Lower lobe of right lung (tissue), 2 donors: ENCODE results near the gene ERCC1. TPM values are rescaled to one million over a fixed set of nuclear protein-coding genes. Genes with fewer than 3 reads are reported as not detected.

ENCODE experiments used
- ATAC-seq, 2 donors: fragments of 200-7000 bp; cut with Tn5 transposase; one replicate each; pipeline ENCODE4 v1.9.1; 2020 to 2022; ENCODE audit warnings: mild to moderate bottlenecking in 2 of 2, moderate library complexity in 2 of 2
- DNase-seq: peaks from one replicate; pipeline ENCODE4 v3.0.0-alpha.2; 2020
- H3K27ac ChIP-seq: fragments of 200-600 bp; one replicate; pipeline ENCODE4 v1.8.0; 2022
- H3K27me3 ChIP-seq: fragments of 200-600 bp; one replicate; pipeline ENCODE4 v1.8.0; 2022; ENCODE audit warnings: low read depth
- H3K36me3 ChIP-seq: fragments of 200-600 bp; one replicate; pipeline ENCODE4 v1.8.0; 2022; ENCODE audit warnings: mild to moderate bottlenecking
- H3K4me1 ChIP-seq: fragments of 200-600 bp; one replicate; pipeline ENCODE4 v1.8.0; 2022
- H3K4me3 ChIP-seq: fragments of 200-600 bp; one replicate; pipeline ENCODE4 v1.8.0; 2022; ENCODE audit warnings: mild to moderate bottlenecking
- H3K9me3 ChIP-seq: fragments of 200-600 bp; one replicate; pipeline ENCODE4 v1.8.0; 2022
- CTCF ChIP-seq: fragments of 200-600 bp; IDR thresholded peaks from one replicate; pipeline ENCODE4 v1.8.0; 2022; ENCODE audit warnings: antibody characterized with exemption, mild to moderate bottlenecking
- intact Hi-C: fragments of 100-400 bp; cut with DNase I; formaldehyde crosslinking; loops from one replicate; pipeline ENCODE4 v1.11.0; 2022
- total RNA-seq: library from RNA; stranded (reverse); fragmentation: NEBNext Ultra II Directional; extraction: Animal tissue kit (Norgen Biotek cat#: 25700); gene quantifications from one replicate; pipeline ENCODE4 v1.2.1, GENCODE V29; 2021
- donor health status: DM: no; HTN: yes; CAD: no; lungs with severe emphysema.

ERCC1 gene
- total RNA-seq, 1 donor from 2014 or later: 41.6 TPM

- no peak for TF ChIP-seq CTCF
- Histone ChIP-seq H3K36me3 (no peaks in the 10 kb centered on the region), H3K4me3 (peak overlapping the region; percentile 76), H3K9me3 (no peaks in the 10 kb centered on the region), H3K4me1 (peaks cover 48% of the 10 kb centered on the region), H3K27me3 (peaks cover 4% of the 10 kb centered on the region), H3K27ac (peak overlapping the region; percentile 93)
- intact Hi-C loops: no loop called here
- ATAC-seq (peak; percentile 87), DNase-seq (peak; percentile 92)
These were observed 18.1 kb downstream of the ERCC1 start for GRCh38 chr19:45405435-45406225.

- ATAC-seq: peak; percentile 87
- Histone ChIP-seq H3K27me3 (peaks cover 4% of the 10 kb centered on the region), H3K27ac (peak within 1 kb of the TSS; percentile 93), H3K36me3 (no peaks in the 10 kb centered on the region), H3K4me1 (peaks cover 48% of the 10 kb centered on the region), H3K4me3 (peak within 1 kb of the TSS; percentile 76), H3K9me3 (no peaks in the 10 kb centered on the region)
- no peak for TF ChIP-seq CTCF
- peak; percentile 94 for DNase-seq
- intact Hi-C loops: no loop called here
These were observed 18.9 kb downstream of the ERCC1 start, which contains the start of gene PPP1R13L for GRCh38 chr19:45404557-45405434. Gene PPP1R13L (minus strand): TSS chr19:45405069. CDS start chr19:45398318, 6,751 bp downstream.

GRCh38 chr19:45403781-45404556 lies 19.7 kb downstream of the ERCC1 start:
- H3K4me3 ChIP-seq: peak overlapping the region; percentile 76
- H3K36me3 ChIP-seq: no peaks in the 10 kb centered on the region
- peak; percentile 20 to 34 for ATAC-seq
- peak; percentile 75 for DNase-seq
- TF ChIP-seq CTCF: peak; percentile 53
- peak overlapping the region; percentile 93 for H3K27ac ChIP-seq
- intact Hi-C loops: no loop called here
- H3K4me1 ChIP-seq: peaks cover 50% of the 10 kb centered on the region
- no peaks in the 10 kb centered on the region for H3K9me3 ChIP-seq
- peaks cover 4% of the 10 kb centered on the region for H3K27me3 ChIP-seq

GRCh38 chr19:45403272-45403671 lies 20.4 kb downstream of the ERCC1 start:
- no peak overlapping the region for H3K4me3 ChIP-seq
- no peak for TF ChIP-seq CTCF
- DNase-seq: no peak
- no peaks in the 10 kb centered on the region for H3K9me3 ChIP-seq
- peak overlapping the region; percentile 93 for H3K27ac ChIP-seq
- H3K36me3 ChIP-seq: no peaks in the 10 kb centered on the region
- intact Hi-C loops: no loop called here
- peaks cover 55% of the 10 kb centered on the region for H3K4me1 ChIP-seq
- ATAC-seq: no peak
- peaks cover 4% of the 10 kb centered on the region for H3K27me3 ChIP-seq
